Measurements from ENCODE around the gene PTPRA. TPM values are rescaled to one million over a fixed set of nuclear protein-coding genes. Genes with fewer than 3 reads are reported as not detected.
"Not testable (repeated sequence)": the region's sequence is repeated elsewhere in the genome, so short reads cannot be mapped to it uniquely, and the experiment has no call there.

PTPRA gene
- total and polyA plus RNA-seq, 9 of the 15 experiments (the other 6 are each of a cell fraction or from before 2014, with no cell fraction given) = 3.4 to 80.5 (median 28.0) TPM

GRCh38 chr20:2831206-2831605 lies 42.1 kb upstream of the PTPRA start:
- H3K9ac ChIP-seq (ENCODE audit: insufficient read depth in 1 of 2, low read depth in 2 of 2, low read length in 2 of 2); POLR2A ChIA-PET; H4K20me1 ChIP-seq (replicated peaks; ENCODE audit: control insufficient read depth, insufficient read depth, low read length); H3K36me3 ChIP-seq (ENCODE audit: control insufficient read depth, insufficient read depth, low read length); H3K27me3 ChIP-seq (ENCODE audit: control insufficient read depth in 2 of 2, insufficient read depth in 2 of 2, low read length in 2 of 2); H3K27ac ChIP-seq (ENCODE audit: extremely low read depth, low read depth, low read length); ATAC-seq; H3K4me1 ChIP-seq (replicated peaks in 1 of 2; ENCODE audit: control insufficient read depth in 2 of 2, insufficient read depth in 2 of 2, low read length in 2 of 2); H3K4me3 ChIP-seq; intact Hi-C loops (cut with micrococcal nuclease); H3K9me1 ChIP-seq (ENCODE audit: control insufficient read depth, insufficient read depth, low read length); CTCF ChIA-PET (ENCODE audit: low intra/inter-chr PET ratio); FAIRE-seq; H3K4me2 ChIP-seq (ENCODE audit: insufficient read depth, low read length); in situ Hi-C loops (cut with MboI); H2AFZ ChIP-seq (ENCODE audit: low read depth, low read length); BruUV-seq (replicated peaks); H3K9me3 ChIP-seq (replicated peaks; ENCODE audit: control insufficient read depth, insufficient read depth, low read depth, low read length); DNase-seq (ENCODE audit: extremely low read depth in 1 of 4, low spot score in 3 of 4); H3K79me2 ChIP-seq (ENCODE audit: control insufficient read depth, insufficient read depth, low read length): not testable (repeated sequence)
- WGBS (ENCODE audit: insufficient coverage, low coverage, missing lambda C conversion rate) = 80% methylated on average over 5 of the region's 7 CpGs
- 0 out of 2 replicates have a peak, but pooled peaks have one; percentile 49 for TF ChIP-seq ZNF121 (CRISPR knock-in tag; conservative IDR thresholded peaks at IDR 0.05)

- ChIA-PET CTCF (ENCODE audit: low intra/inter-chr PET ratio) (no interaction called here), POLR2A (interaction anchor here (1.1 kb wide), 1 partner anchor 10 kb away, joined by 3 read pairs; no protein-coding TSS in a partner anchor)
- Histone ChIP-seq H3K36me3 (ENCODE audit: control insufficient read depth, insufficient read depth, low read length) (no peaks in the 10 kb centered on the region), H3K4me2 (ENCODE audit: insufficient read depth, low read length) (no peak overlapping the region), H3K9ac (ENCODE audit: insufficient read depth in 1 of 2, low read depth in 2 of 2, low read length in 2 of 2) (no peak overlapping the region), H3K27me3 (ENCODE audit: control insufficient read depth in 2 of 2, insufficient read depth in 2 of 2, low read length in 2 of 2) (no peaks in the 10 kb centered on the region), H2AFZ (ENCODE audit: low read depth, low read length) (no peak overlapping the region), H4K20me1 (replicated peaks; ENCODE audit: control insufficient read depth, insufficient read depth, low read length) (no peaks in the 10 kb centered on the region), H3K4me3 (no peak overlapping the region), H3K79me2 (ENCODE audit: control insufficient read depth, insufficient read depth, low read length) (no peaks in the 10 kb centered on the region), H3K4me1 (replicated peaks in 1 of 2; ENCODE audit: control insufficient read depth in 2 of 2, insufficient read depth in 2 of 2, low read length in 2 of 2) (peaks cover 0 to 1% of the 10 kb centered on the region in 2 experiments; a peak in 1 of 5 replicates), H3K9me3 (replicated peaks; ENCODE audit: control insufficient read depth, insufficient read depth, low read depth, low read length) (no peaks in the 10 kb centered on the region), H3K27ac (ENCODE audit: extremely low read depth, low read depth, low read length) (no peak overlapping the region), H3K9me1 (ENCODE audit: control insufficient read depth, insufficient read depth, low read length) (no peaks in the 10 kb centered on the region)
- ATAC-seq (no peak), FAIRE-seq (no peak), DNase-seq (ENCODE audit: extremely low read depth in 1 of 4, low spot score in 3 of 4) (no peak)
- WGBS (ENCODE audit: insufficient coverage, low coverage, missing lambda C conversion rate) = 100% methylated on average over 1 of the region's 1 CpG
- in situ Hi-C loops (cut with MboI) (no loop called here), intact Hi-C loops (cut with micrococcal nuclease) (no loop called here)
- no TSS peak for BruUV-seq (replicated peaks)
- TF ChIP-seq PHF8 (IDR thresholded peaks at IDR 0.05; ENCODE audit: borderline replicate concordance, low read length) = no peak
- no peak for TF ChIP-seq DLX4 (CRISPR knock-in tag; IDR thresholded peaks at IDR 0.05)
- no peak for TF ChIP-seq POLR2H (tag; IDR thresholded peaks at IDR 0.05; ENCODE audit: low read depth)
- no peak for TF ChIP-seq BCOR (IDR thresholded peaks at IDR 0.05)
- TF ChIP-seq MCM7 (IDR thresholded peaks at IDR 0.05) = no peak
- TF ChIP-seq SOX6 (IDR thresholded peaks at IDR 0.05) = no peak
Measured at GRCh38 chr20:2833761-2834160, 39.5 kb upstream of the PTPRA start.

Data from K562 (cell line).